ENCODE measurements around the gene SEMA6B.

DNA sequence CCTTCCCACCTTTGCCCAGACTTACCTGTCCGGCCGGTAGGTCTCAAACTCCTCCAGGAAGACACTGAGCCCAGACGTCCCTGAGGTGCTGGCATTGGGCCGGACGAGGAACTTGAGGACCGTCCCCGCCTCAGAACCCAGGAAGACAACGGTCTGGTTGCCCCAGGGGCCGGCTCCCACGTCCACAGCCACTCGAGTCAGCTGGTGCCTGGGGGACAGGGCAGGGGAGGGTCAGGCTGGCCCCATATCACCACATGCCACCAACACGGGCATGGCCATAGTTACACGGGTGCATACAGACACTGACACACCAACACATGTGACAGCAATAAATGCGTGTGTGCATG, 11.3 kb downstream of the SEMA6B start:
- TF ChIP-seq EZH2 (IDR thresholded peaks at IDR 0.05; ENCODE audit: low read length) = no peak
- TF ChIP-seq, protein P1, sequence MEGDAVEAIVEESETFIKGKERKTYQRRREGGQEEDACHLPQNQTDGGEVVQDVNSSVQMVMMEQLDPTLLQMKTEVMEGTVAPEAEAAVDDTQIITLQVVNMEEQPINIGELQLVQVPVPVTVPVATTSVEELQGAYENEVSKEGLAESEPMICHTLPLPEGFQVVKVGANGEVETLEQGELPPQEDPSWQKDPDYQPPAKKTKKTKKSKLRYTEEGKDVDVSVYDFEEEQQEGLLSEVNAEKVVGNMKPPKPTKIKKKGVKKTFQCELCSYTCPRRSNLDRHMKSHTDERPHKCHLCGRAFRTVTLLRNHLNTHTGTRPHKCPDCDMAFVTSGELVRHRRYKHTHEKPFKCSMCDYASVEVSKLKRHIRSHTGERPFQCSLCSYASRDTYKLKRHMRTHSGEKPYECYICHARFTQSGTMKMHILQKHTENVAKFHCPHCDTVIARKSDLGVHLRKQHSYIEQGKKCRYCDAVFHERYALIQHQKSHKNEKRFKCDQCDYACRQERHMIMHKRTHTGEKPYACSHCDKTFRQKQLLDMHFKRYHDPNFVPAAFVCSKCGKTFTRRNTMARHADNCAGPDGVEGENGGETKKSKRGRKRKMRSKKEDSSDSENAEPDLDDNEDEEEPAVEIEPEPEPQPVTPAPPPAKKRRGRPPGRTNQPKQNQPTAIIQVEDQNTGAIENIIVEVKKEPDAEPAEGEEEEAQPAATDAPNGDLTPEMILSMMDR (optimal IDR thresholded peaks at IDR 0.05 in 1 of 3, IDR thresholded peaks at IDR 0.05 in 1 of 3, conservative IDR thresholded peaks at IDR 0.05 in 1 of 3; ENCODE audit: extremely low read depth in 1 of 3, insufficient read depth in 2 of 3, low read length in 3 of 3) = no peak

Data from keratinocyte (primary cell).